Osteoblast (primary cell): ENCODE measurements around the gene NR5A2. TPM values are rescaled to one million over a fixed set of nuclear protein-coding genes. Genes with fewer than 3 reads are reported as not detected.

Experiments used
- DNase-seq: peaks from one replicate; pipeline ENCODE4 v3.0.0; 2011; ENCODE audit warnings: low spot score, mixed read lengths; ENCODE audit not compliant: insufficient read length; ENCODE audit errors: missing footprints
- H2AFZ ChIP-seq: 2 replicates; pipeline ENCODE4 v1.6.0; 2011; ENCODE audit warnings: mild to moderate bottlenecking, low read length
- H3K27ac ChIP-seq: 2 replicates; pipeline ENCODE4 v1.5.1; 2011; ENCODE audit warnings: mild to moderate bottlenecking, low read depth, low read length, moderate library complexity
- H3K27me3 ChIP-seq: 2 replicates; pipeline ENCODE4 v1.6.0; 2012; ENCODE audit warnings: mild to moderate bottlenecking, control low read depth, inconsistent platforms, low read length, moderate library complexity; ENCODE audit not compliant: insufficient read depth
- H3K36me3 ChIP-seq: 2 replicates; pipeline ENCODE4 v1.5.1; 2011; ENCODE audit warnings: mild to moderate bottlenecking, low read length, control low read depth, moderate library complexity; ENCODE audit not compliant: insufficient read depth
- H3K4me1 ChIP-seq: 2 replicates; pipeline ENCODE4 v1.5.1; 2011; ENCODE audit warnings: mild to moderate bottlenecking, low read length, control low read depth, moderate library complexity; ENCODE audit not compliant: insufficient read depth
- H3K4me2 ChIP-seq: 2 replicates; pipeline ENCODE4 v1.6.0; 2011; ENCODE audit warnings: mild to moderate bottlenecking, low read length; ENCODE audit not compliant: insufficient read depth
- H3K4me3 ChIP-seq: fragments of 200-600 bp; sonication (generic); 3 replicates; pipeline ENCODE4 v1.5.1; 2012; ENCODE audit warnings: mild to moderate bottlenecking, low read length, inconsistent platforms; ENCODE audit not compliant: insufficient read depth
- H3K79me2 ChIP-seq: 2 replicates; pipeline ENCODE4 v1.6.0; 2012; ENCODE audit warnings: mild to moderate bottlenecking, low read length, control low read depth, inconsistent platforms; ENCODE audit not compliant: insufficient read depth
- H3K9me3 ChIP-seq: 2 replicates; pipeline ENCODE4 v1.5.1; 2011; ENCODE audit warnings: low read depth, low read length, control low read depth
- H4K20me1 ChIP-seq: 2 replicates; pipeline ENCODE4 v1.6.0; 2012; ENCODE audit warnings: mild to moderate bottlenecking, low read length, control low read depth; ENCODE audit not compliant: insufficient read depth
- total RNA-seq: library from RNA; depleted of rRNA; stranded (reverse); fragments of >200 nt; gene quantifications from 2 replicates; pipeline ENCODE4 v1.2.3, GENCODE V29; 2012
- TF ChIP-seq, protein P1 (sequence below): IDR thresholded peaks from 2 replicates; pipeline ENCODE4 v1.5.1; 2011; ENCODE audit warnings: mild to moderate bottlenecking, low read depth, low read length, moderate library complexity; ENCODE audit errors: extremely low read depth

NR5A2 gene
- total RNA-seq, 1 donor: not detected

DNA sequence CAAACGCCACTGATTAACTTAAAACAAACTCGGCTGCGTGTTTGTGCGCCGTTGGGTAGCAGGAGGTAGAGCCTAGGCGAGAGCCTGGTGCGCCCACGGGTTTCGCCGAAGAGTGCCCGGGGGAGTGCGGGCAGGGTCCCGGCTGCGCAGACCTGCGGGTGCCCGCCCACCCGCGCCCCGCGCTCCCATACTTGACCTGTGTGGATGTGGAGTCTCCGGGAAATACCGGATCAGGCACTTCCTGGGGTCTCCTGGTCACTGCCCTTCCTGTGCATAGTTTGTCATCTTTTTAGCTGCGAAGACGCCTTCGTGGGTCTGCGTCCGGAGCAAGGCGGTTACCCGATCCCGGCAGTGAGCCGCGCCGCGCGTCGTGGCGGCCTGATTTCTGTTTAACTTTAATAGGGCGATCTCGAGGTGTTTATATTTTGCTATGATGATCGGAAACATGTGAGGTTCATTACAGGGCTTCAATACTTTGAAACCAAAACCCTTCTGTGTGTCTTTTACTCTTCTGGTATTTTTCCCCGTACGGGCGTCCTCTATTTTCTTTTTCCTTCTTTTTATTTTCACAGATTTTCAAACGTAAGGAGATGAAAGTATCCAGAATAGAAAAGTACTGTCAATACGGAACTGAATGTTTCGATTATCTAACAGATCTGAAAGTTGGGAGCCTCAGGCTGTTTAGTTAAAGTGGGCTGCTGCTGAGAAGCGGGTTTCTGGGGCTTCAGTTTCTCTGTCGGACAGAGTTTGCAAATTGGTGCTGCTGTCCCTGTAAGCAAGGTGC lies 15.2 kb downstream of the NR5A2 start:
- Histone ChIP-seq H4K20me1 (no peaks in the 10 kb centered on the region), H3K4me1 (no peaks in the 10 kb centered on the region), H3K79me2 (no peaks in the 10 kb centered on the region), H3K9me3 (no peaks in the 10 kb centered on the region), H3K4me2 (peak overlapping the region; percentile 34), H3K27me3 (peaks cover 94% of the 10 kb centered on the region), H3K27ac (no peak overlapping the region), H3K36me3 (no peaks in the 10 kb centered on the region), H2AFZ (peak overlapping the region; percentile 24), H3K4me3 (no peak overlapping the region)
- TF ChIP-seq, protein P1, sequence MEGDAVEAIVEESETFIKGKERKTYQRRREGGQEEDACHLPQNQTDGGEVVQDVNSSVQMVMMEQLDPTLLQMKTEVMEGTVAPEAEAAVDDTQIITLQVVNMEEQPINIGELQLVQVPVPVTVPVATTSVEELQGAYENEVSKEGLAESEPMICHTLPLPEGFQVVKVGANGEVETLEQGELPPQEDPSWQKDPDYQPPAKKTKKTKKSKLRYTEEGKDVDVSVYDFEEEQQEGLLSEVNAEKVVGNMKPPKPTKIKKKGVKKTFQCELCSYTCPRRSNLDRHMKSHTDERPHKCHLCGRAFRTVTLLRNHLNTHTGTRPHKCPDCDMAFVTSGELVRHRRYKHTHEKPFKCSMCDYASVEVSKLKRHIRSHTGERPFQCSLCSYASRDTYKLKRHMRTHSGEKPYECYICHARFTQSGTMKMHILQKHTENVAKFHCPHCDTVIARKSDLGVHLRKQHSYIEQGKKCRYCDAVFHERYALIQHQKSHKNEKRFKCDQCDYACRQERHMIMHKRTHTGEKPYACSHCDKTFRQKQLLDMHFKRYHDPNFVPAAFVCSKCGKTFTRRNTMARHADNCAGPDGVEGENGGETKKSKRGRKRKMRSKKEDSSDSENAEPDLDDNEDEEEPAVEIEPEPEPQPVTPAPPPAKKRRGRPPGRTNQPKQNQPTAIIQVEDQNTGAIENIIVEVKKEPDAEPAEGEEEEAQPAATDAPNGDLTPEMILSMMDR: no peak
- no peak for DNase-seq

DNA sequence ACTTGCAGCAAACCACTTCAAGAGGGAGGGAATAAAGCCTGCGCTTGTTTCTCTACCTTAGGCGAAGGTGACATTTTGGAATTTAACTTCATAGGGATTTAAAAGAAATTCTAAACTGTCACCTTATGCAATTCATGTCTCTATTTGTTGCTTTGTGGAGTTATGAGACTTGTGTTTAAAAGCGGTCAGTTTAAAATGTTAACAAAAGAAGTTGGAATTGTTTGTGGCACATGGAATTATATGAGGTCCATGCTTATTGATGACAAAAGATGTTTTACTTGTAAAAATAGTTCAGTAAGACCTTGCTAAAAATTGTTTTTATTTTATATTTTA lies 15.8 kb downstream of the NR5A2 start:
- H3K36me3 ChIP-seq: no peaks in the 10 kb centered on the region
- H3K4me1 ChIP-seq: no peaks in the 10 kb centered on the region
- DNase-seq: no peak
- H3K9me3 ChIP-seq: no peaks in the 10 kb centered on the region
- no peak overlapping the region for H3K4me3 ChIP-seq
- TF ChIP-seq, protein P1: no peak
- H4K20me1 ChIP-seq: no peaks in the 10 kb centered on the region
- H3K27me3 ChIP-seq: peaks cover 88% of the 10 kb centered on the region
- H3K4me2 ChIP-seq: peak overlapping the region; percentile 34
- no peaks in the 10 kb centered on the region for H3K79me2 ChIP-seq
- no peak overlapping the region for H3K27ac ChIP-seq
- H2AFZ ChIP-seq: no peak overlapping the region

DNA sequence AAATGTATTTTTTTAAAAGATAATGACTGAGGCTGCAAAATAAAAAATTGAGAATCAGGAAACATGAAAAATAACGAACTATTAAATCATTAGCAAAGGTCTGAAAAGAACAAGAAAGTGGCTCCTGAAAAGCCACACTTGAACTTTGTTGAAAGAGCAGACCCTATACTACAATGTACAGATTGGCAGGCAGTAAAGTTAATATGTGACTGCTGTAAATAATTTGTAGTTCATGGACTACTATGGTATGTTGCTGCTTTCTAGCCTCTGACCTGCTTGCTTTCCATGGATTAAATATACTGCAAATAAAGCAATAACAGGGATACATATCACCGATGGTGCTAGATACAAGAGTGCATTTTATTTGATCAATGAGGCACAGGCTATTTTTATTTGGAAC lies 18.6 kb downstream of the NR5A2 start:
- TF ChIP-seq, protein P1: no peak
- H3K27me3 ChIP-seq: peaks cover 60% of the 10 kb centered on the region
- H3K9me3 ChIP-seq: no peaks in the 10 kb centered on the region
- no peaks in the 10 kb centered on the region for H3K4me1 ChIP-seq
- H3K27ac ChIP-seq: no peak overlapping the region
- no peaks in the 10 kb centered on the region for H3K79me2 ChIP-seq
- no peak overlapping the region for H3K4me3 ChIP-seq
- no peak overlapping the region for H3K4me2 ChIP-seq
- DNase-seq: no peak
- no peak overlapping the region for H2AFZ ChIP-seq
- H4K20me1 ChIP-seq: no peaks in the 10 kb centered on the region
- H3K36me3 ChIP-seq: no peaks in the 10 kb centered on the region

DNA sequence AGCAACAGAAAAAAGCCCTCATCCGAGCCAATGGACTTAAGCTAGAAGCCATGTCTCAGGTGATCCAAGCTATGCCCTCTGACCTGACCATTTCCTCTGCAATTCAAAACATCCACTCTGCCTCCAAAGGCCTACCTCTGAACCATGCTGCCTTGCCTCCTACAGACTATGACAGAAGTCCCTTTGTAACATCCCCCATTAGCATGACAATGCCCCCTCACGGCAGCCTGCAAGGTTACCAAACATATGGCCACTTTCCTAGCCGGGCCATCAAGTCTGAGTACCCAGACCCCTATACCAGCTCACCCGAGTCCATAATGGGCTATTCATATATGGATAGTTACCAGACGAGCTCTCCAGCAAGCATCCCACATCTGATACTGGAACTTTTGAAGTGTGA lies 20.7 kb downstream of the NR5A2 start:
- H2AFZ ChIP-seq: no peak overlapping the region
- H3K79me2 ChIP-seq: no peaks in the 10 kb centered on the region
- DNase-seq: no peak
- no peak overlapping the region for H3K27ac ChIP-seq
- TF ChIP-seq, protein P1: no peak
- H3K9me3 ChIP-seq: no peaks in the 10 kb centered on the region
- no peak overlapping the region for H3K4me3 ChIP-seq
- H3K4me1 ChIP-seq: no peaks in the 10 kb centered on the region
- peaks cover 39% of the 10 kb centered on the region for H3K27me3 ChIP-seq
- H3K4me2 ChIP-seq: no peak overlapping the region
- H4K20me1 ChIP-seq: no peaks in the 10 kb centered on the region
- no peaks in the 10 kb centered on the region for H3K36me3 ChIP-seq
